ENCODE measurements around the gene PRR5L.

- TF ChIP-seq POLR2A (IDR thresholded peaks at IDR 0.05; ENCODE audit: low read depth, low read length) (no peak), TAF1 (IDR thresholded peaks at IDR 0.05; ENCODE audit: borderline replicate concordance, low read depth, low read length) (no peak)
Observed at GRCh38 chr11:36449561-36450096, 153.5 kb downstream of the PRR5L start.
